ENCODE data around the gene NAA25.

GRCh38 chr12:112107306-112108201 is 1.0 kb downstream of the NAA25 start:
- TF ChIP-seq, protein P1, sequence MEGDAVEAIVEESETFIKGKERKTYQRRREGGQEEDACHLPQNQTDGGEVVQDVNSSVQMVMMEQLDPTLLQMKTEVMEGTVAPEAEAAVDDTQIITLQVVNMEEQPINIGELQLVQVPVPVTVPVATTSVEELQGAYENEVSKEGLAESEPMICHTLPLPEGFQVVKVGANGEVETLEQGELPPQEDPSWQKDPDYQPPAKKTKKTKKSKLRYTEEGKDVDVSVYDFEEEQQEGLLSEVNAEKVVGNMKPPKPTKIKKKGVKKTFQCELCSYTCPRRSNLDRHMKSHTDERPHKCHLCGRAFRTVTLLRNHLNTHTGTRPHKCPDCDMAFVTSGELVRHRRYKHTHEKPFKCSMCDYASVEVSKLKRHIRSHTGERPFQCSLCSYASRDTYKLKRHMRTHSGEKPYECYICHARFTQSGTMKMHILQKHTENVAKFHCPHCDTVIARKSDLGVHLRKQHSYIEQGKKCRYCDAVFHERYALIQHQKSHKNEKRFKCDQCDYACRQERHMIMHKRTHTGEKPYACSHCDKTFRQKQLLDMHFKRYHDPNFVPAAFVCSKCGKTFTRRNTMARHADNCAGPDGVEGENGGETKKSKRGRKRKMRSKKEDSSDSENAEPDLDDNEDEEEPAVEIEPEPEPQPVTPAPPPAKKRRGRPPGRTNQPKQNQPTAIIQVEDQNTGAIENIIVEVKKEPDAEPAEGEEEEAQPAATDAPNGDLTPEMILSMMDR (IDR thresholded peaks at IDR 0.05) = no peak
- no peak for TF ChIP-seq POLR2A (IDR thresholded peaks at IDR 0.05)

All from right lobe of liver (tissue), 4 donors.